Nephron progenitor cell (in vitro differentiated cells): ENCODE measurements around the gene C1orf56.

Source experiments
- DNase-seq: peaks from one replicate; pipeline ENCODE4 v3.0.0; 2021
- H3K27ac Mint-ChIP-seq: 2 replicates; pipeline ENCODE4 v1.8.0; 2021; ENCODE audit warnings: mild to moderate bottlenecking, moderate library complexity, mixed read lengths
- H3K27me3 Mint-ChIP-seq: 2 replicates; pipeline ENCODE4 v1.8.0; 2021; ENCODE audit warnings: mild to moderate bottlenecking, low read depth, mixed read lengths; ENCODE audit not compliant: poor library complexity
- H3K36me3 Mint-ChIP-seq: 2 replicates; pipeline ENCODE4 v1.8.0; 2021; ENCODE audit warnings: low read depth, mixed read lengths
- H3K4me1 Mint-ChIP-seq: 2 replicates; pipeline ENCODE4 v1.8.0; 2021; ENCODE audit warnings: mixed read lengths
- H3K4me3 Mint-ChIP-seq: 2 replicates; pipeline ENCODE4 v1.8.0; 2021; ENCODE audit warnings: mild to moderate bottlenecking, moderate library complexity, mixed read lengths
- H3K9me3 Mint-ChIP-seq: 2 replicates; pipeline ENCODE4 v1.8.0; 2021; ENCODE audit warnings: mild to moderate bottlenecking, moderate library complexity, mixed read lengths
- CTCF ChIP-seq: fragments of 200-600 bp; sonication (generic); IDR thresholded peaks from 2 replicates; pipeline ENCODE4 v1.5.0; 2021; ENCODE audit warnings: antibody characterized with exemption

The C1orf56 gene

DNA sequence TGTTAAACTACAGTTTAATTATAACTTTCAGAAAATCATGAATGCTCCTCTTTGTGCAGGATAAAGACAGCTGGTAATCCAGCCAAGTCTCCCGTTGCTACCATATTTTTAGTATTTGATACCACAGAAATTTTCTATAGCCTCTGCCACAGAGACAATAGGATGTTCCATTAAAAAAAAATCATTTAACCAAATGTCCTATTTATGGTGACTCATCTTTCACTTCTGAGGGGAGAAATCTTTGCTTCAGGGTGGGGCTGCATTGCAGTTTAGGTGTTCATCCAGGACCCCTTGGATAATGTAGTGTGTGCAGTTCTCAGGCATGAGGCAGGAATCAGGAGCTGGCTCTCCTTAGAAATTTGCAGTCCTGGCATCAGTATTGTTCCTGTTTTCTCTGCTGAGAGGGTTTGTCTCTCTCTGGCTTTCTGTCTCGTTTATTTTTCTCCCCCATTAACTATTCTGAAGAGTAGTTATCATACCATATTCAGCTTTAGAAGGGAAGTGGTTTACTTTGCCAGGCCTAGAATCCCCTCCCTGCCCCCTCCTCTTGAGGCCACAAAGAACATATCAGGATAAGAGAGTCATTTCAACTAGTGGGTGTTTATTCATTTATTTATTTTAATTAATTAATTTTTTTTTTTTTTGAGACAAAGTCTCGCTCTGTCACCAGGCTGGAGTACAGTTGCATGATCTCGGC, 36.2 kb upstream of the C1orf56 start:
- H3K27ac Mint-ChIP-seq: no peak overlapping the region
- H3K27me3 Mint-ChIP-seq: peaks cover 6% of the 10 kb centered on the region
- DNase-seq: no peak
- H3K4me1 Mint-ChIP-seq: peaks cover 64% of the 10 kb centered on the region
- no peak for TF ChIP-seq CTCF
- H3K9me3 Mint-ChIP-seq: no peaks in the 10 kb centered on the region
- no peaks in the 10 kb centered on the region for H3K36me3 Mint-ChIP-seq
- no peak overlapping the region for H3K4me3 Mint-ChIP-seq

DNA sequence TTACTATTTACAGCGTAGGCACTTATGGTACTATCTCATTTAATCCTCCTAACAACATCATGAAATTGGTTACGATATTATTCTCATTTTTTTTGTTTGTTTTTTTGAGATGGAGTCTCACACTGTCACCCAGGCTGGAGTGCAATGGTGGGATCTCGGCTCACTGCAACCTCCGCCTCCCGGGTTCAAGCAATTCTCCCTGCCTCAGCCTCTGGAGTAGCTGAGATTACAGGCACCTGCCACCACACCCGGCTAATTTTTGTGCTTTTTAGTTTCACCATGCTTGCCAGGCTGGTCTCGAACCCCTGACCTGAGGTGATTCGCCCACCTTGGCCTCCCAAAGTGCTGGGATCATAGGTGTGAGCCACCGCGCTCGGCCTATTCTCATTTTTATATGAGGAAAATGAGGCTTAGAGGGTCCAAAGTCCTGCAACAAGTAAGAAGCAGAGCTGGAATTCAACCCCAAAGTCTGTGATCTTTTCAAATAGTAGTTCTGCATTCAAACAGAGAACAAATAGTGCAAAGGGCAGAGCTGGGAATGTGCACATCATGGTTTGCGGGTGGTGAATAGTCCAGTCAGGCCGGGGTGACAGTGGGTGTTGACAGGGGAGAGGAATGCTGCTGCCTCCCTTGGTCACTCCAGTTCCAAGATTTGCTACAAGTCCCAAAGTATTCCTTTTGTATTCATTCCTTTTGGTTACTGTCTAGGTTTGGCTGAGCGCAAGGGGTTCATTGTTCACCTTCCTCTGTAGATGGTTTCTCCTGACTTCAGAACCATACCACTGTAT, 34.7 kb upstream of the C1orf56 start:
- Mint-ChIP-seq H3K4me3 (no peak overlapping the region), H3K27me3 (peaks cover 6% of the 10 kb centered on the region), H3K36me3 (peaks cover 2% of the 10 kb centered on the region), H3K27ac (peak overlapping the region; percentile 91), H3K4me1 (peaks cover 48% of the 10 kb centered on the region), H3K9me3 (no peaks in the 10 kb centered on the region)
- no peak for DNase-seq
- no peak for TF ChIP-seq CTCF

DNA sequence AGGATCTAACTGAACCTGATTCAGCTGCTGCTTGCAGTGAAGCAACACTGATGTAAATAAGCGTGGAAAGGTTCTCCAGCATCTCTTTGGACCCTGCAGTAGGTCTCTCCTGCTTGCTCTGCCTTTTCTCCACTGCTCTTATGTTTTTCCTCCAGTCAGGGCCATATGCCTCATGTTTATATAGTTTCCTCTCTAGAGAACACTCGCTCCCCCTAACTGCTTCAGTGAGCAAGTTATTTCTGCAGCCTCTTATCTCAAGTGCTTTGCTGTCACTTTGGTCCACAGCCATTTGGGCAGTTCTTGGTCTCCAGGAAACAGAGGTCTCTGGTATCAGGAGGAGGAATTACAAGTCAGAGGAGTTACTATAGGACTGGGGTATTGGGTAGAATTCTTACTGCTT, 34.0 kb upstream of the C1orf56 start:
- H3K27me3 Mint-ChIP-seq: peaks cover 6% of the 10 kb centered on the region
- peaks cover 8% of the 10 kb centered on the region for H3K36me3 Mint-ChIP-seq
- no peak overlapping the region for H3K4me3 Mint-ChIP-seq
- no peak for TF ChIP-seq CTCF
- H3K4me1 Mint-ChIP-seq: peaks cover 42% of the 10 kb centered on the region
- H3K27ac Mint-ChIP-seq: peak overlapping the region; percentile 91
- DNase-seq: no peak
- H3K9me3 Mint-ChIP-seq: no peaks in the 10 kb centered on the region

DNA sequence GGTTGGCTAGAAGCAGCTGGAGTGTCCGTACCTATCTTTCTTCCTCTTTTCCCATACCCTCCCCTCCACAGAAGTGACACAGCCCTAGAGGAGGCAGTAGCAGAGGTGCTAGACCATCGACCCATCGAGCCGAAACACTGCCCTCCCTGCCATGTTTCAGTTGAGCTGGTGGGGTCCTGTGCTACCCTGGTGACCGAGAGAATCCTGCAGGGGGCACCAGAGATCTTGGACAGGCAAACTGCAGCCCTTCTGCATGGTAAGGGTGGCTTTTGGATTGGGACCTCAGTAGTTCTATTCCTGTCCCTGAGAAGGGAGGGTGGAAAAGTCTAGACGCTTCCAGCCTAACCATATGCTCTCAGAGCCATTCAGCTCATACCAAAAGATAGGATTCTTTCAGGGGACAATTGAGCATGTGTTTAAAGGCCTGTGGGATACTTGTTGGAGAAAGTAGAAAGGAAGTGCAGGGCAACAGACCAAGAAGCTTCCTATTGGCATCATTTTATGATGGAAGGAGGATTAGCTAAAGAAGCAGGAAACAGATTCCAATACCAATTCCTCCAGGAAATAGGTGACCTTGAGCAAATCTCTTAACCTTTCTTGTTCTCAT, 22.9 kb upstream of the C1orf56 start:
- Mint-ChIP-seq H3K36me3 (peaks cover 65% of the 10 kb centered on the region), H3K27me3 (no peaks in the 10 kb centered on the region), H3K27ac (no peak overlapping the region), H3K9me3 (no peaks in the 10 kb centered on the region), H3K4me3 (no peak overlapping the region), H3K4me1 (no peaks in the 10 kb centered on the region)
- peak; percentile 79 for DNase-seq
- peak; percentile 59 for TF ChIP-seq CTCF

DNA sequence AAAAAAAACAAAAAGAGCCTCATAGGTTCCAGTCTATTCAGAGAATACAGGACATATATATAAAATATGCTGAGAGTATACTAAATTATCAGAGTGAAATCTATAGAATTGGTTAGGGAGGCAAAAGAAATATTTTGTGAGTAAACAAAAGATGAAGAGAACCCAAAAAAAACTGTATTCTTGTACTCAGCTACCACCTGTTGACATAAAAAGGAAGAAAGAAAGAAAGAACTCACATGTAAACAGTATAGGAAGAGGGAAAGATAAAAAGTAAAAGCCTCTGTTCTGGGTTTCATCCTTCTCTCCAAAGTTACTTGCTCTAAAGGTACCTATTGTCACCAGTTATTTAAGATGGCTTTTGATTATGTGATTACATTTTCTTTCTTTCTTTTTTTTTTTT, 21.1 kb upstream of the C1orf56 start:
- no peak for DNase-seq
- Mint-ChIP-seq H3K4me1 (no peaks in the 10 kb centered on the region), H3K27ac (no peak overlapping the region), H3K9me3 (no peaks in the 10 kb centered on the region), H3K36me3 (peaks cover 67% of the 10 kb centered on the region), H3K27me3 (no peaks in the 10 kb centered on the region), H3K4me3 (no peak overlapping the region)
- TF ChIP-seq CTCF: no peak
